Upper lobe of right lung (tissue), 1 donor: ENCODE results near the gene UTF1. TPM values are rescaled to one million over a fixed set of nuclear protein-coding genes. Genes with fewer than 3 reads are reported as not detected.

Experiments
- ATAC-seq: fragments of 200-7000 bp; cut with Tn5 transposase; one replicate; pipeline ENCODE4 v1.9.1; 2020; ENCODE audit warnings: mild to moderate bottlenecking, moderate library complexity
- DNase-seq: peaks from one replicate; pipeline ENCODE4 v3.0.0-alpha.2; 2020
- H3K27ac ChIP-seq: fragments of 200-600 bp; one replicate; pipeline ENCODE4 v1.8.0; 2022
- H3K27me3 ChIP-seq: fragments of 200-600 bp; one replicate; pipeline ENCODE4 v1.8.0; 2022; ENCODE audit warnings: mild to moderate bottlenecking
- H3K36me3 ChIP-seq: fragments of 200-600 bp; one replicate; pipeline ENCODE4 v1.8.0; 2022
- H3K4me1 ChIP-seq: fragments of 200-600 bp; one replicate; pipeline ENCODE4 v1.8.0; 2022
- H3K4me3 ChIP-seq: fragments of 200-600 bp; one replicate; pipeline ENCODE4 v1.8.0; 2022; ENCODE audit warnings: mild to moderate bottlenecking
- H3K9me3 ChIP-seq: fragments of 200-600 bp; one replicate; pipeline ENCODE4 v1.8.0; 2022
- intact Hi-C: fragments of 100-400 bp; cut with DNase I; formaldehyde crosslinking; loops from one replicate; pipeline ENCODE4 v1.11.0; 2022
- total RNA-seq: library from RNA; stranded (reverse); fragmentation: NEBNext Ultra II Directional; extraction: Animal tissue kit (Norgen Biotek cat#: 25700); gene quantifications from one replicate; pipeline ENCODE4 v1.2.1, GENCODE V29; 2021
- TF ChIP-seq, protein P1 (sequence below): fragments of 200-600 bp; IDR thresholded peaks from one replicate; pipeline ENCODE4 v1.8.0; 2022; ENCODE audit warnings: antibody characterized with exemption
- donor health status: DM: no; HTN: yes; CAD: no; lungs with severe emphysema.

Gene UTF1
- total RNA-seq, 1 donor from 2014 or later: not detected

GRCh38 chr10:133235265-133235855 is 5.3 kb downstream of the UTF1 start:
- H3K36me3 ChIP-seq: no peaks in the 10 kb centered on the region
- H3K4me1 ChIP-seq: peaks cover 13% of the 10 kb centered on the region
- TF ChIP-seq, protein P1, sequence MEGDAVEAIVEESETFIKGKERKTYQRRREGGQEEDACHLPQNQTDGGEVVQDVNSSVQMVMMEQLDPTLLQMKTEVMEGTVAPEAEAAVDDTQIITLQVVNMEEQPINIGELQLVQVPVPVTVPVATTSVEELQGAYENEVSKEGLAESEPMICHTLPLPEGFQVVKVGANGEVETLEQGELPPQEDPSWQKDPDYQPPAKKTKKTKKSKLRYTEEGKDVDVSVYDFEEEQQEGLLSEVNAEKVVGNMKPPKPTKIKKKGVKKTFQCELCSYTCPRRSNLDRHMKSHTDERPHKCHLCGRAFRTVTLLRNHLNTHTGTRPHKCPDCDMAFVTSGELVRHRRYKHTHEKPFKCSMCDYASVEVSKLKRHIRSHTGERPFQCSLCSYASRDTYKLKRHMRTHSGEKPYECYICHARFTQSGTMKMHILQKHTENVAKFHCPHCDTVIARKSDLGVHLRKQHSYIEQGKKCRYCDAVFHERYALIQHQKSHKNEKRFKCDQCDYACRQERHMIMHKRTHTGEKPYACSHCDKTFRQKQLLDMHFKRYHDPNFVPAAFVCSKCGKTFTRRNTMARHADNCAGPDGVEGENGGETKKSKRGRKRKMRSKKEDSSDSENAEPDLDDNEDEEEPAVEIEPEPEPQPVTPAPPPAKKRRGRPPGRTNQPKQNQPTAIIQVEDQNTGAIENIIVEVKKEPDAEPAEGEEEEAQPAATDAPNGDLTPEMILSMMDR: no peak
- intact Hi-C loops: no loop called here
- peak; percentile 78 for DNase-seq
- peak; percentile 59 for ATAC-seq
- H3K27me3 ChIP-seq: peaks cover 75% of the 10 kb centered on the region
- H3K27ac ChIP-seq: no peak overlapping the region
- H3K9me3 ChIP-seq: no peaks in the 10 kb centered on the region
- peak overlapping the region; percentile 25 for H3K4me3 ChIP-seq

GRCh38 chr10:133235932-133236331 is 5.9 kb downstream of the UTF1 start:
- peaks cover 78% of the 10 kb centered on the region for H3K27me3 ChIP-seq
- ATAC-seq (peak; percentile 25), DNase-seq (no peak)
- peak overlapping the region; percentile 63 for H3K27ac ChIP-seq
- peak overlapping the region; percentile 25 for H3K4me3 ChIP-seq
- TF ChIP-seq, protein P1: no peak
- H3K9me3 ChIP-seq: no peaks in the 10 kb centered on the region
- intact Hi-C loops: no loop called here
- H3K4me1 ChIP-seq: peaks cover 15% of the 10 kb centered on the region
- no peaks in the 10 kb centered on the region for H3K36me3 ChIP-seq

- H3K9me3 ChIP-seq: no peaks in the 10 kb centered on the region
- TF ChIP-seq, protein P1: no peak
- peak overlapping the region; percentile 63 for H3K27ac ChIP-seq
- DNase-seq (no peak), ATAC-seq (peak; percentile 21)
- intact Hi-C loops: no loop called here
- peaks cover 20% of the 10 kb centered on the region for H3K4me1 ChIP-seq
- peaks cover 80% of the 10 kb centered on the region for H3K27me3 ChIP-seq
- H3K4me3 ChIP-seq: peak overlapping the region; percentile 25
- H3K36me3 ChIP-seq: no peaks in the 10 kb centered on the region
These were observed 6.6 kb downstream of the UTF1 start for GRCh38 chr10:133236401-133237240.

- no peaks in the 10 kb centered on the region for H3K9me3 ChIP-seq
- no peaks in the 10 kb centered on the region for H3K36me3 ChIP-seq
- H3K27ac ChIP-seq: no peak overlapping the region
- H3K27me3 ChIP-seq: peaks cover 79% of the 10 kb centered on the region
- no peak for DNase-seq
- peak; percentile 2 for ATAC-seq
- TF ChIP-seq, protein P1: no peak
- H3K4me1 ChIP-seq: peaks cover 20% of the 10 kb centered on the region
- no peak overlapping the region for H3K4me3 ChIP-seq
- intact Hi-C loops: no loop called here
These were observed 7.2 kb downstream of the UTF1 start for GRCh38 chr10:133237241-133237587.

DNA sequence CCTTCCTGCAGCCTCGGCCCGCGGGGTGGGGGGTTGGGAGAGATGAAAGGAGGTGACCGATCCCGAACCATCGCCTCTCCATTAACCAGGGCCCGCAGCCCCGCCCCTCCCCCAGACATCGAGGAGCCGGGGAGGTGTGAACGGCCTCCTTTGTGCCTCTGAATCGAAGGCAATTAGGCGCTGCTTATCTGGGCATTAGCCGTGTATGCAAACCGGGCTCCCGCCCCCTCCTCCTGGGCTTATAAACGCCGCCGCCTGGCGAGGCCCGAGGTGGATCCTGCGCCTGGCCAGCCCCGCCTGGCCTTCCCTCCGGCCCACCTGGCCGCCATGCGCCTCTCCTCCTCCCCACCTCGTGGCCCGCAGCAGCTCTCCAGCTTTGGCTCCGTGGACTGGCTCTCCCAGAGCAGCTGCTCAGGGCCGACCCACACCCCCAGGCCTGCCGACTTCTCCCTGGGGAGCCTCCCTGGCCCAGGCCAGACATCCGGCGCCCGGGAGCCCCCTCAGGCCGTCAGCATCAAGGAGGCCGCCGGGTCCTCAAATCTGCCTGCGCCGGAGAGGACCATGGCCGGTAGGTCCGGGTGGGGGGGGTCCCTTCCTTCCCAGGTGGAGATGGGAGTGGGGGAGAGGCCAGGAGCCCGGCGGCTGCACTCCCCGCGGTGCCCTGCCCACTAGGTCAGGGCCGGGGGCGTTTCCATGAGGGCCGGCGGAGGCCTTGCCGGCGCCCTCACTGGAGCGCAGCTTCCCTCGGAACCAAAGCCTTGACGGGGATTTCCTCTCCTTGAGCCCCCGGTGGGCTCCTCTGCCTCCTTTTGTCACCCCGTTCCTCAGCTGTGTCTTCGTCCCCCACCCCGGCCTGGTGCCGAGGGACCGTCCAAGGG is 7.8 kb downstream of the UTF1 start, which contains the start of gene VENTX:
Gene VENTX (plus strand): TSS at position 268 of the 878 bp plus-strand sequence. CDS start 60 bp downstream, at position 328.
- ATAC-seq (no peak), DNase-seq (no peak)
- Histone ChIP-seq H3K4me3 (peak within 1 kb of the TSS; percentile 25), H3K36me3 (no peaks in the 10 kb centered on the region), H3K9me3 (no peaks in the 10 kb centered on the region), H3K4me1 (peaks cover 20% of the 10 kb centered on the region), H3K27me3 (peaks cover 73% of the 10 kb centered on the region), H3K27ac (no peak within 1 kb of the TSS)
- TF ChIP-seq, protein P1: no peak
- intact Hi-C loops: no loop called here
